ENCODE measurements around the gene RBMXL2.

Gene RBMXL2

DNA sequence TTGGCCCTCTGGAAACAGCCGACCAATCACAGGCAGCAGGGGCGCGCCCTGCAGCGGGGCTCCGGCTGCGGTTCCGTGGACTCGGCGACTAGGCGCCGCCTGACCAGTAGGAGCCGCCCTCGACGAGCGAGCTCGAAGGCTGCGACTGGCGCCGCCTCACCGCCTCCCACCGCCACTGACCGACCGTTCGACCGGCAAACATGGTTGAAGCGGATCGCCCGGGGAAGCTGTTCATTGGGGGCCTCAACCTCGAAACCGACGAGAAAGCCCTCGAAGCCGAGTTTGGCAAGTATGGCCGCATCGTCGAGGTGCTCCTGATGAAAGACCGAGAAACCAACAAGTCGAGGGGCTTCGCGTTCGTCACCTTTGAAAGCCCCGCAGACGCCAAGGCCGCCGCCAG, at the start of gene RBMXL2:
Gene RBMXL2 (plus strand): TSS at position 78 of the 400 bp plus-strand sequence. CDS start 123 bp downstream, at position 201.
- no peak for DNase-seq

DNA sequence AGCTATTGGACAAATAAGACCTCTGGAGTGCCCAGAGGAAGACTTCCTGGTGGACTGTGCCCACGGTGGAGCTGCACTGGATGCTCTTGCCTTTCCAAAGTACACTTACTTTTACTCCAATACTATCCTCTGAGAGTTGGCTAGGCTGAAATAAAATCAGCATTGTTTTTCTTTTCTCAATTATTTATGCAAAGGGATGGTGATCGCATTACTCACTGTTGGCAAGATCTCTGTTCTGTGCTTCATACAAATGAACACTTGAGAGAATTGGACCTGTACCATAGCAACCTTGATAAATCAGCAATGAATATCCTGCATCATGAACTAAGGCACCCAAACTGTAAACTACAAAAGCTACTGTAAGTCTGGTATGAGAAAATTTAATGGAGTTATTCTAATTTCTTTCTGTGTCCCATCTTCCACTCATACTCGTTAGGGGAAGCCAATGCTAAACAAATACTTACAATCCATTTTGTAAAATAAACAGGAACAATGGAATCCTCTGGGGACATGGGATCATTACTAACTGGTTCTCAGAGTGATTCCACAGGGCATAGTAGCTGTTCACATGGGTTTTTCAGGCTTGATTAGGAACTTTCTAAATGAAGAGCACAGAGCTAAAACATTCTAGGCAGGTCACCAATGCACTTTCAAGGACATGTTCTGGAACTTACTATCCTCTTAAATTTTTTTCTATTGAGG, 42.2 kb upstream of the RBMXL2 start:
- no peak for DNase-seq

DNA sequence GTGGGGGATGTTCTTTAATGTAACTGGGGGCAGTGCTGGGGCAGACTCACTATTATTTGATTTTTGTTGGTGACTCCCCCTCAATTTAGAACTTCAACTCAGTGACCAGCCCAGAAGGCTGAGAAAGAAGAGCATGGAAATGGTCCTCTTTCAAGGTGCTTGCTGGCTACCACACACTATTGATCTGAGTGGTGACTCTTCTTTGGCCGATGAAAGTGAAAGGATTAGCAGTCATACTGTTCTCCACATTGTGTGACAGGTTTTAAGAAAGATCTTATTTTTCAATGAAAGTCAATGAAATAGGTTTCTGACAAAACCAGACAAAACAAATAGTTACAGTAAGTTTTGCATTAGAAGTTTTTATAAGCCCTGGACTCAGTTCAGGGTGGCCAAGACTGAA, 38.6 kb upstream of the RBMXL2 start:
- no peak for DNase-seq

DNA sequence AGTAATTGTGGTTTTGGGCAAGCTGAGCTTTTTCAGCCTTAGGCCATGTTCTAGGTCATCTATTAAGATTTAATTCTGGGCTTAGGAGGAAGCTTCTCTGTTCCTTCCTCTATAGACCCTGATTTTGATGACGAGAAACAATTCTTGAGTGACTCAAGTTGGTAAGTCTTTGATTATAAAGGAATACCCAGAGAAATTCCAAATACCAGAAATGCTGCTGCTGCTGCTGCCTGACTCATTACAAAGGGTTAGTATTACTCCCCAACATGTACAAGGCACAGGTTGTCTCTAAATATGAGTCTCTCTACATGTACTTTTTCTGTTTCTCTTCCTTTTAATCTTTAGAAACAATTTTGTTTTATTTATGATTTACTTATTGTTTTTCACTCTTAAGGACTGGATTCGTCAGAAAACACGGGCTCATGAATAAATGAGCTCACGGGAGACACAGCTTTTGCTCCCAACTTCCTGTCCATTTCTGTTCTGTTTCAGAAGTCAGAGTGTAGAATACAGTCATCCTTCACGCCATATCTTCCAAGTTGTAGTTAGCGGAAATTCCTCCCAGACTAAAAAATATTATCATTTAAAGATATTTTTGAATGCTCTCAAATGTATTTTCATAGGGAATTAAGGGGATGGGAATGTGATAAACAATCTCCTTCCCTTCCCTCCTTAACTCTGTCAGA, 31.8 kb upstream of the RBMXL2 start:
- DNase-seq: no peak

DNA sequence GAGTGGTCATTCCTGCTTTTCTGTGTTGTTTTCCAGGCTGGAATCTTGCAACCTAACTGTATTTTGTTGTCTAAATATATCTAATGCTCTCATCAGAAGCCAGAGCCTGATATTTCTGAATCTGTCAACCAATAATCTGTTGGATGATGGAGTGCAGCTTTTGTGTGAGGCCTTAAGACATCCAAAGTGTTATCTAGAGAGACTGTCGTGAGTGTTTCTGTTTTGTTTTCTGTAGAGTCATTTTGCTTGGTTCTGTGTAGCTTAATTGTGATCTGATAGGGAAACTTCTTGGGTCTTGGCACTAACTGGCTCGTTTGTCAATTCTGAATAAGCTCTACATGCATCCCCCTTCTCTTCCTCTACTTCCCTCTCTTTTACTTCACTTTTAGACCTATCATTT, 31.2 kb upstream of the RBMXL2 start:
- DNase-seq: no peak

DNA sequence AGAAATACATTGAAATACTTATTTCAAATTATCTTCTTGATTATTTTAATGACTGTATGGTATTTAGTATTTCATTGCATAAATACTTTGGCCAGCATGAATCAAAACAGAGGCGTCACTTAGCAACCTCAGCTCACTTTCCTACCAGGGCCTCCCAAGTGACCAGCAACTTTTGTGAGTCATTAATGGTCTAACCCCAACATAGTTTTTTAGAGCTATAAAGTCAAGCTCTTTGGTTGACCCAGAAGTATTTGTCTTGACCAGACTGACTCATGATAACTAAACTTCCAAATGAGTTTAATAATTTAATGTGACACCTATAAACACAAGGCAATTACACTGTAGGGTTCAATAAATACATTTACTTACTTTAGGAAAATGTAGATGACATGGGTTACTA, 27.9 kb upstream of the RBMXL2 start:
- no peak for DNase-seq

DNA sequence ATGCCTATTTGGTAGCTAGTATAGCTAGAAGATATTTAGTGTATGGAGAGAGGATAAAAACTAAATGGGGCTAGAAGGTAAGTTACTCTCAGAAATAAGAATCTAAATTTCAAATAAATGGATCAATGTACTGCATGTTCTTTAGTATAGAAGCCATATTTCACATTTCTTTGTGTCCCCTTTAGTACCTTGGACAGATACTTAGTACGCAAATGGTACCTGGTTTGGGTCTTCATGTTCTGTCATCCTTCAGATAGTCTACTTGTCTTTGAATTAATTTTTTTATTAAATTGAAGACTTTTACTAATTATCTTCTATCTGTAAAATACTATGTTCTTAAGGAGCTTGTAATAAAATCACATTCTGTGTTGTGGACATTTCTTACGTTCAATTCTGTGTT, 26.3 kb upstream of the RBMXL2 start:
- DNase-seq: no peak

DNA sequence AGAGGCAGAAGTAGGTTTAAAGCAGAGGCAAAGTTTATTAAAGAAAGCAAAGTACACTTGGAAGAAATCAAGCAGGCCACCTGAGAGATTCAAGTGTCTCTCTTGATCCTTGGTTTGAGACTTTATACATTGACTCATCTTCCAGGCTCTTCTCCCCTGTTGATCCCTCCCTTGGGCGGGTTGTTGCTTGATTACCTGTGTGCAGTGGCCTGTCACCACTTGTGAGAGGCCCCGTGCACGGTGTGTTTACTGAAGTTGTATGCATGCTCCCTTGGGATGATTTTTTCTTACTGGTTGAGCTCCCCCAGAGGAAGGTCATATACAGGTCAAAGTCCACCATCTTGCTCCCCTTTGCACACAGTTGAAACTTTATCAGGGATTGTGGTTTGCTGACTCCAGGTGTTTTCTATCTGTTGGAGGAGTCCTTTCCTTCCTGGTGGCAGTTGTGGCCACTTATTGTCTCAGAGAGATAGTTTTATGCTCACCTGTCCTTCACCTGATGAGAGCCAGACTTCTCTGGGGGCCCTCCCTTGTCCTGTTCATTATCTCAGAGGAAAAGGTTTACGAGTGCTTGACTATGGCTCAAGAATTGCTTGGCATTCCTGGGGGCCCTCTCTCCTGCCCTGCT, 16.3 kb upstream of the RBMXL2 start:
- no peak for DNase-seq

DNA sequence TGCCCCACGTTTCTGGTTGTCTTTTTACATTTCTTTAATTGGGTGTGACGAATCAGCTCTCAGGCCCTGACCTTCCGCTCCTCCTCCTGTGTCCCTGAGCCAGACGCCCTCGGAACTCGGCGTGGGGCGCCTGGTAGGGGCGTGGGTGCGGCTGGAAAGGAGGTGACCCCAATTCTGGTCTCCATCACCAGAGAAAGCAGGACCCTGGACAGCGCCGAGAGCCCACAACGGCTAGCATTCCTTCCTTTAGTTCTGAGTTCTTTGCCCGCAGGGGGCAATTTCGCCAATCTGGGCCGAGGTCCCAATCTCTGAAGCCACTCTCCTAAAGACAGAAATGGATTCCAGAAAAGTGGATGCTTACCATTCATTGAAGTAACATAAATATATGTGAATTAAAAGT, 11.7 kb upstream of the RBMXL2 start:
- no peak for DNase-seq

DNA sequence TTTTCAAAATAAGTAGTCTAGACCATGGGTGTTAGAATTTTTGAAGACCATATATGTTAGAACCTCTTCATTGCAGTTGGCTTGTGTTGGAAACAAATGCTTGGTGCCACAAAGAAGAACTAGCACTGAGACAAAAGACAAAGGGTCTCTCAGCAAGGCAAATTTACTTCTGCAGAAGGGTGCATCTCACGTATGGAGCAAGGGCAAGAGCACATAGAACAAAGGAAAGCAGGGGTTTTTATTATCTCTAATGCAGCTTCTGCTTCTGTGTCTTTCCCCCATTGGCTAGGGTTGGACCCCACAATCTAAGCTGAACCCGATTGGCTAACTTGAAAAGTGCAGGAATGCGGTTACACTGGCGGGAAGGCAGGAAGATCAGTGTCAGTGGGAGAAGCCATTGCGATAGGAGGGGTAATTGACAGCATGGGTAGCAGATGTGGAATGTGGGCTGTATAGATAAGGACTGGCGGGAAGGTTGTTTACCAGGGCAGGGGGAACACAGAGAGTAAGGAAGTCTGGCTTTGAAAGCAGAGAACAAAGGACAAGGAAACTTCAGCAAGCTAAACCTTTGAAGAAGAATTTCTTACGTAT, 9.2 kb upstream of the RBMXL2 start:
- DNase-seq: no peak

DNA sequence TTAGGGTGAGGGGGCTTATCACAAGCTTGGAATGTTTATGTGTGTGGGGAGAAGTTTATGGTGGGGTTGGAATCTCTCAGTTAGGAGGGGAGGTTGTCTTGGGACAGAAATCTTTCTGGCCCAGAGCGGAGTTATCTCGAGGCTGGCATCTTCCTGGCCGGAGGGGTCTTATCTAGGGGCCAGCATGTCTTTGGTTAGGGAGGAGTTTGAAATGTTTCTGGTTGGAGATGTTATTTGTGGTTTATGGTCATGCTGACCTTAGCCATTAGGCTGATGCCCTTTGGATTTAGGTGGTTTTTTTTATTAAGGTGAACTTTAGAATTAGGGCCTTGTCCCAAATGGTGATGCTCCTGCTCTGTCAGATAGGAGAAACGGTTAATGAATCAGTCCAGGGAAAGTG, 7.9 kb upstream of the RBMXL2 start:
- DNase-seq: no peak

DNA sequence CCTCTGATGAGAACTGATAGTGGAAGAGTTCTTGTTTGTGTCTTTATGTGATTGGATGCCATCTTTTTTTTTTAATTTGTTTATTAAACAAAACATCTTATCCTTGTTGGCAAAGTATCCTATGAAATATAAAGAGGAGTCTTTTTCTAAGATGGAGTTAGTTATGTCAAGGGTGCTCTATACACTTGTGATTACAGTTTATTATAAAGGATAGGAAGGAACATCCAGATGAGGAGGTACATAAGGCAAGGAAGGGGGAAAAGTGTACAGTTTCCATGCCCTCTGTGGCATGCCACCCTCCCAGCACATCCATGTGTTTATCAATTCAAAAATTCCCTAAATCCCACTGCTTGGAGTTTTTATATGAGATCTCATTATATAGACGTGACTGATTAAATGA, 7.4 kb upstream of the RBMXL2 start:
- DNase-seq: no peak

DNA sequence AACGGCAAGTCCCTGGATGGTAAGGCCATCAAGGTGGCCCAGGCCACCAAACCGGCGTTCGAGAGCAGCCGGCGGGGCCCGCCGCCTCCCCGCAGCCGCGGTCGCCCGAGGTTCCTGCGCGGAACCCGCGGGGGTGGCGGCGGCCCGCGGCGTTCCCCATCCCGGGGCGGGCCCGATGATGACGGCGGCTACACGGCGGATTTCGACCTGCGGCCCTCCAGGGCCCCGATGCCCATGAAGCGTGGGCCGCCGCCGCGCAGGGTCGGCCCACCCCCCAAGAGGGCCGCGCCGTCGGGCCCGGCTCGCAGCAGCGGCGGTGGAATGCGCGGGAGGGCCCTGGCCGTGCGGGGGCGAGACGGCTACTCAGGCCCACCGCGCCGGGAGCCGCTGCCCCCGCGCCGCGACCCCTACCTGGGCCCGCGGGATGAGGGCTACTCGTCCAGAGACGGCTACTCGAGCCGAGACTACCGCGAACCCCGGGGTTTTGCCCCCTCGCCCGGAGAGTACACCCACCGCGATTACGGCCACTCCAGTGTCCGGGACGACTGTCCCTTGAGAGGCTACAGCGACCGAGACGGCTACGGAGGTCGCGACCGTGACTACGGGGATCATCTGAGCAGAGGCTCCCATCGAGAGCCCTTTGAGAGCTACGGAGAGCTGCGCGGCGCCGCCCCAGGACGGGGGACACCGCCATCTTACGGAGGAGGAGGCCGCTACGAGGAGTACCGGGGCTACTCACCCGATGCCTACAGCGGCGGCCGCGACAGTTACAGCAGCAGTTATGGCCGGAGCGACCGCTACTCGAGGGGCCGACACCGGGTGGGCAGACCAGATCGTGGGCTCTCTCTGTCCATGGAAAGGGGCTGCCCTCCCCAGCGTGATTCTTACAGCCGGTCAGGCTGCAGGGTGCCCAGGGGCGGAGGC, 792 bp downstream of the RBMXL2 start:
- DNase-seq: no peak

DNA sequence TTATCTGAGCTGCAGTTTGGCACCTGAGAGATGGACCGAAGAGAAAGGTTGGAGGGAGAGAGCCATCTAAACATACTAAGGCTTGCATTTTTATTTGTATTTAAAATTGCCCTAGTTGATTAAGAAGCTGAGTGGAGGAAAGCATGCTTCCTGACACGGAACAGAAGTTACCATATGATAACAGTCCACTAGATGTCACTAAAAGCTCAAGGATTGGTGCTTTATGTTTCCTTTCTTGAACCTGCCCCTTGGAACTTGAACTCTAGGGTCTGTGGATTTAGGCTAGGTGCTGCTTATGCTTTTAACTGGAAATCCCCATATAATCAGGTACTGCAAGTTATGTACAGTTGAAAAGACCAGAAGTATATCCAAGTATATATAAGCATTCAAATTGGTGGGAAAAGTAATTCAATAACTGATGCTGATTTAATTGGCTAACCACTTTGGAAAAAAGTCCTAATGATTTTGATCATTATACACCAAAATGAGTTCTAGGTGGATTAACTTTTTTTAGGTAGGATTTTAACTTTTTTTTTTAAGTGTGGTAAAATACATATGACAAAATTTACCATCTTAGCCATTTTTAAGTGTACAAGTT, 9.5 kb downstream of the RBMXL2 start:
- DNase-seq: peak in 1 of 2 donors; percentile 48

DNA sequence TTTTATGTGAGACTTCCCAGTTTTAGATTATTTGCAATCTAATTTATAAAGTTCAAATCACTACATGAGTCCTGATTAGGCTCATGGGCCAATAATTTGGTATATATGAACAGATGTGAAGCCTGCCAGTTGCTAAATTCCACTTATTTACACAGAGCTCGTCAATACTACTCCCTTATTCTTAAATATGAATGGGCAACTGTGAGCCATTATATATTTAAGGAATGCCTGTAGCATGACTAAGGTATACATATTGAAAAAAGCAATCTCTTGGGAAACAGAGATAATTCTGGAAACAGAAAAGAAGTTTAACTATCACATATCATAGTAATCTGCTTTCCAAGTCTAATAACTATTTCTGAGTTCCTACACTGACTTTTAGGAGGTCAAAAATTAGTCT, 27.0 kb downstream of the RBMXL2 start:
- DNase-seq: no peak

DNA sequence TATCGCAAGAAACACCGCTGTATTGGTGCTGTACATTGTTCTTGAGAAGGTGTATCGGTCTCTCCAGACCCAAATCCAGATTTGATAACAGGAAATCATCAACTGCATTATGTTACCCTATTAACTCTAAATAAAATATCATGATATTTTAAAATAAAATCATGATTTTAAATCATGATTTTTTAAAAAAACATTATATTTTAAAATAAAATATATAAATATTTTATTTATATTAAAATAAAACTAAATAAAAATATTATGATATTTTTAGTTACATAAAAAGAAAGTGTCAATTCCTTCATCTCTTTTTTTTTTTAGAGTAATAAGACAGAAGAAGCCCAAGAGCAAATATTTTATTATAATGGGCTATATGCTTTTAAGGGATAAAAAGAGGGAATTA, 27.6 kb downstream of the RBMXL2 start:
- no peak for DNase-seq

DNA sequence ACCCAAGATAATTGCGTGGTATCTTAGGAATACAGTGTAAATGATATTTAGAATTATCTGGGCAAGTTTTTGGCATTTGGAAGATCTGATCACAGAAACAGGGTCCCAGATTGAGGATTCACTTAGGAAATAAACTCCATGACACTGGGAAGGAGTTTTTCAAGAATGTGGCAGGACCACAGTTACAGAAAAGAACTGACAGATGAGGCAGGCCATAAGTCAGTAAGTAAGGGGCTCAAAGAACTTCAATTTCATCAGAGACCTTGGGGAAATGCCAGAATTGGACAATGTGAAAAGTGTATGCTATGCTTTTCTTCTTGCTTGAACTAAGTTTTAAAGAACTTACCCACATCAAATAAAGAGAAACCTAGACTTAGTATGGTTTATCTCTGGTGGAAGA, 49.3 kb downstream of the RBMXL2 start:
- no peak for DNase-seq
